ENCODE measurements around the gene LRRC19.
A peak's percentile ranks its signal among the peaks of the same experiment; 100 is the strongest.

LRRC19 gene

DNA sequence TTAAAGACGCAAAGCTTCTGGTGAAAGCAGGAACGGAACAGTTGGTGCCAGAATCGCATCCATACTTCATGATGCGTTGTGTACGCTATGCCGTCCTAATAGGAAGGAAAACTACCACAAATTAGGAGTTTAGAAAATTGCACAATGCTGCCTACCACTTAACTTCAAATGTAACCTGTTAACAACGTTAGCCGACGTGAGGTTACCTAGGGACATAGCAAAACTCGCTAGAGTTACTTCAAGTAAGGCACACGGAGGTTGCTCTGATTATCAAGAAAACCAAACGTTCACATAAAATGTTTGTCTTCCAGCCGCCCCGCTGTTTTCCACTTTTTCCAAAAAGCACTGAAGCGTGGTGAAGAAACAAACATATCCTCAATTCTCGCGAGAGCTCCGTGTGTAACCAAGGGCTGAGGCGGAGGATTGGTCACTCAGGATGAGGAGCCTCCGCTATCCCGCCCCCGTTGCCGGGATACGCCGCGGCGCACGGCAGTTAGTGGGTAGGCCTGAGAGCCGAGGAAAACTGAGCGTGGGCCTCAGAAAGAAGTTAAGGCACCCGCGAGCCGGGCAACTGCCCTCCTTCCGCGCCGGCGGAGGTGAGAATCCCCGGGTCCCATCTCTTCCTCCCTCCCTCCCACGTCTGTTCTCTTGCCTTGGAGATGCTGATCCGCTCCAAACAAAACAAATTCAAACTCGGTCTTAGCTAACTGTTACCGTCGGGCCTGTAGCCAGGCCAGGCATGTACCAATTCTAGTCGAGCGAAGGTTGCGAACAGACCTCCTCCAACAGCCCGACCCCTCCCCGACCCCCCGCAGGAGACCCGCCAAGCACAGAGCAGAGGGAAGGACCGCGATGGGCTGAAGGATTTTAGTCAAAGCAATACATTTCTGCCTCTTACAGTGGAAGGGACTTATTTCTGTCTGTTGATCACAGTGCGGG lies 49.3 kb downstream of the LRRC19 start, which contains the start of gene IFT74:
Gene IFT74, plus strand, starts transcription at position 492 of the 939 bp plus-strand sequence. CDS start 5,556 bp downstream, outside the sequence.
- peak; percentile 86 for DNase-seq (ENCODE audit: low read depth)

GRCh38 chr9:26955222-26955903 lies 50.1 kb downstream of the LRRC19 start:
- no peak for DNase-seq (ENCODE audit: low read depth)

DNA sequence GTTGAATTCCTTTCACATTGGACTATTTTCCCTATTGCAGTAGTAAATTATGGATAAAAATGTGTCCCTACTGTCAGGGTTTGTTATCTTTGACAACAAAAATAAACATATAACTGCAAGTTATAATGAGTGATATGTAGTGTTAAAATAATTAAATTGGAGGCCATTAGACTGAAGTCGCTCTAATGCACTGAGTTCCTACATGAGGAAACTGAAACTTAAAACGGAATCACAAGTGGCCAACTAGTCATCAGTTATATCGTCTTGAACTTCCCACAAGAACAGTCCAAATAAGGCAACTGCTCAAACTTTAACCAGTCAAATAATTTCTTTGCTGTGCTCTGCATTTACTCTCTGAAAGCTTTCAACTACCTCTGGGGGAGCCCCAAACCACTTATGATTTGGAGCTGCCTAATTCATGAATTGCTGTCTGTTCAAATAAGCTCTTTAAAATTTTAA lies 51.4 kb downstream of the LRRC19 start:
- DNase-seq (ENCODE audit: low read depth) = no peak

GRCh38 chr9:26951794-26952193 lies 53.7 kb downstream of the LRRC19 start:
- no peak for DNase-seq (ENCODE audit: low read depth)

GRCh38 chr9:26950521-26950920 lies 55.0 kb downstream of the LRRC19 start:
- DNase-seq (ENCODE audit: low read depth) = no peak

- no peak for DNase-seq (ENCODE audit: low read depth)
These were observed 55.8 kb downstream of the LRRC19 start for GRCh38 chr9:26949637-26950069.

GRCh38 chr9:26947736-26948135 lies 57.7 kb downstream of the LRRC19 start:
- no peak for DNase-seq (ENCODE audit: low read depth)

DNA sequence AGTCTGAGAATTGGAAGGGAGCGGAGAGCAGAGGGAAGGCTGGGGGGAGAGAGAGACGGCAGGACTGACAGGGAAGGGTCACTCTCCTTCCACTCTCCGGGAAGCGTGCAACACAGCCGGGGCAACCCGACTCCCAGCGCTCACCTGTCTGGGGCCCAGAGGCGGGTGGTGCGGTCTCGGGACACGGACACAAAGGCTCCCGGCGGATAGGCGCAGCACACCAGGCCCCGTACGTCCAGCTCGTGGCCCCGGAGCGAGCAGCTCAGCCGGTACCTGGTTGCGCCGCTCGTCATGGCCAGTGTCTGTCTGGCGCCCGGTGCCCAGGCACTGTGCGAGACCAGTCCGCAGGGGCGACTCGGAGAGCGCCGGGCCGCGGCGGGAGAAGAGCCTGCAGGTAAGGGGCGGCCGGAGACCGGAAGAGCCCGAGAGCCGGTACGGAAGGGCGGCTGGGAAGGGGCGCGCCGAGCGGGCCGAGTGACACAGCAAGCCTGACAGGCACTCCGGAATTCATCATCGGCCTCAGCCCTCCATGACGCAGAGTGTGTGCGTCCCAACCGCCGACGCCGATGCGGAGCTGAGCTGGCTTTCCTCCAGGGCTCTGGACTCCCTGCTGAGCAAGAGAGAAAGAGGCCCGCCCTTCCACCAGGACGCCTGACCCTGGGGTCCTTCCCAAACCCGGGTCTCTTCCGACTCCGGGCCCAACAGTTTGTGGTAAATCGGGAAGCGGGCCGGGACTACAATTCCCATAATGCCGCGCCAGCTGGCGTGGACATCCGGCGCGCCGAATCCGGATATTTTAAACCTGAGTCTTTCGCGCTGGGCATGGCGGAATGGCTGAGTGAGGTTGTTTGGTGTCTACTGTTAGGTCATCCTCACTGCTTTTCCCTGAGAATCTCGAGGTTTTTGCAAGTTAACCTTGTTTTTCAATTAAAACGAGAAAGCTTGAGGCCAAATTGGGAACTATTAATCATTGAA lies 58.4 kb downstream of the LRRC19 start, which contains the start of gene PLAA:
Gene PLAA, minus strand, starts transcription at position 490 of the 975 bp plus-strand sequence. Its CDS starts 197 bp downstream, at position 293.
- peak; percentile 73 for DNase-seq (ENCODE audit: low read depth)

- DNase-seq (ENCODE audit: low read depth) = no peak
These were observed 59.9 kb downstream of the LRRC19 start for GRCh38 chr9:26945591-26945990.

Data from activated T-cell treated with anti-CD3 and anti-CD28 coated beads for 1 hour (primary cell).